T-cell (primary cell): ENCODE data around the gene ZNF17. TPM values are rescaled to one million over a fixed set of nuclear protein-coding genes. Genes with fewer than 3 reads are reported as not detected.

ENCODE experiments used
- ATAC-seq, 4 experiments: fragments of 200-7000 bp in 3 of 4; fragments of 150-1000 bp in 1 of 4; cut with Tn5 transposase; replicated peaks in 1 of 4; 1 replicate in 3 of 4; 2 replicates in 1 of 4; pipeline ENCODE4 v1.10.0; 2021; ENCODE audit warnings: moderate library complexity in 3 of 4, mild to moderate bottlenecking in 2 of 4, moderate number of reproducible peaks in 1 of 4
- CTCF ChIA-PET, 2 donors: fragments of 300-600 bp; sonication (Branson Sonifier 250); formaldehyde crosslinking; loops; one replicate each; lab custom pipeline; 2022; ENCODE audit warnings: antibody characterized with exemption in 2 of 2; lab: Charles Lee
- POLR2A ChIA-PET, 2 donors: fragments of 300-600 bp; sonication (Branson Sonifier 250); formaldehyde crosslinking; loops; one replicate each; lab custom pipeline; 2022; ENCODE audit warnings: antibody characterized with exemption in 2 of 2; lab: Charles Lee
- DNase-seq, 35 experiments: peaks; one replicate each; pipeline versions ENCODE4 v3.0.0 to v3.0.0-alpha.2; 2013 to 2023
- H3K27ac ChIP-seq: one replicate; pipeline ENCODE4 v1.5.1; 2013; ENCODE audit warnings: low read length
- H3K27me3 ChIP-seq, 2 experiments: replicated peaks in 1 of 2; 1 replicate in 1 of 2; 2 replicates in 1 of 2; pipeline versions ENCODE4 v1.6.1 to v1.7.0; 2013; ENCODE audit warnings: low read length in 1 of 2, mixed read lengths in 1 of 2; ENCODE audit not compliant: control insufficient read depth in 2 of 2, insufficient read depth in 2 of 2; ENCODE audit errors: extremely low read depth in 1 of 2
- H3K36me3 ChIP-seq, 2 donors: 1 replicate in 1 of 2; 2 replicates in 1 of 2; pipeline versions ENCODE4 v1.6.1 to v1.7.0; 2013; ENCODE audit warnings: low read length in 1 of 2; ENCODE audit not compliant: control insufficient read depth in 2 of 2, insufficient read depth in 1 of 2; ENCODE audit errors: extremely low read depth in 1 of 2
- H3K4me1 ChIP-seq, 2 experiments: 1 replicate in 1 of 2; 2 replicates in 1 of 2; pipeline versions ENCODE4 v1.6.1 to v1.7.0; 2013; ENCODE audit warnings: low read length in 2 of 2, mixed read lengths in 1 of 2; ENCODE audit not compliant: insufficient read depth in 2 of 2, control insufficient read depth in 1 of 2; ENCODE audit errors: extremely low read depth in 1 of 2
- H3K4me3 ChIP-seq, 2 donors: 1 replicate in 1 of 2; 2 replicates in 1 of 2; pipeline versions ENCODE4 v1.5.1 to v1.7.0; 2013; ENCODE audit warnings: mild to moderate bottlenecking in 2 of 2, low read length in 1 of 2, moderate library complexity in 1 of 2; ENCODE audit not compliant: control insufficient read depth in 1 of 2; ENCODE audit errors: extremely low read depth in 1 of 2
- H3K9me3 ChIP-seq: 2 replicates; pipeline ENCODE4 v1.7.0; 2013
- H3K27ac Mint-ChIP-seq, 2 donors: one replicate each; pipeline ENCODE4 v1.8.0; 2020 to 2021; ENCODE audit warnings: mild to moderate bottlenecking in 2 of 2, mixed read lengths in 2 of 2
- H3K27me3 Mint-ChIP-seq, 2 donors: one replicate each; pipeline ENCODE4 v1.8.0; 2021 to 2022; ENCODE audit warnings: mixed read lengths in 2 of 2
- H3K36me3 Mint-ChIP-seq: one replicate; pipeline ENCODE4 v1.8.0; 2021; ENCODE audit warnings: mixed read lengths
- H3K4me1 Mint-ChIP-seq, 3 donors: one replicate each; pipeline ENCODE4 v1.8.0; 2020 to 2022; ENCODE audit warnings: mixed read lengths in 3 of 3, mild to moderate bottlenecking in 1 of 3
- H3K4me3 Mint-ChIP-seq, 3 donors: one replicate each; pipeline ENCODE4 v1.8.0; 2020 to 2022; ENCODE audit warnings: mild to moderate bottlenecking in 3 of 3, mixed read lengths in 3 of 3, moderate library complexity in 3 of 3
- H3K9me3 Mint-ChIP-seq, 3 donors: one replicate each; pipeline ENCODE4 v1.8.0; 2020 to 2022; ENCODE audit warnings: mixed read lengths in 3 of 3
- WGBS: methylation state at CpG from one replicate; pipeline ENCODE4 v1.1.5; 2013; ENCODE audit warnings: missing lambda C conversion rate; ENCODE audit not compliant: insufficient coverage; 5-methylcytosine and 5-hydroxymethylcytosine counted together
- total RNA-seq, 35 experiments: library from RNA in 6 of 35; stranded (reverse) in 6 of 35; fragments of 120-200 nt in 1 of 35; gene quantifications; one replicate each; pipeline versions ENCODE4 v1.2.1 to v1.2.4 and lab custom pipeline; 2013 to 2026

ZNF17 gene
- total RNA-seq, 5 donors from 2014 or later (not counting 1 experiment from before 2014, with no cell fraction given) = 10.0 to 27.8 (median 21.2) TPM

DNA sequence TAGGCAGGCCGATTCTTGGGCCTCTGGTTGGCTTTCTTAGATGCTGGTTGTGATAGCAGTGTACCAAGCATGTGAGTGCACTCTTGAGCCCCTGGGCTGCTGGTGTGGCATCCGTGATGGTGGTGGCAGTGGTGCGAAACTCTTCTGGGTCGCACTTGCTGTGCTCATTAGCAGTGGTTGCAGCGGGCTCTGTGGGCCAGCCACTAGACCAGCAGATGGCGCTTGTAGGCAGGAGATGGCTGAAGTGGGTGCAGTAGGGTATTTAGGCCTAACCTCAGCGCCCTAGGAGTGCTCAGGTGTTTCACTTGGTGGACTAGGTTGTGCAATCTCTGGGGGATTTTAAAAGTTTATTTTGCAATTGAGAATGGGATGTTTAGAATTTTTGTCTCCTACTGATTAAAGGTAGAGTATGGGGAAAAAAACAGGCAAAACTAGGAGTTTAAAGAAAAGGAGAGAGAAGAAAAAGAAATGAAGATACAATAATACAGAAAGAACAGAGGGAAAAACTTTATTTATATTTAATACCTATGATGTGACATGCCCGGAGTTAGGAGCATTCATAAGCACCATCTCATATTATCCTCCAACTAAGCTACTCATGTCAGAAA, 4.3 kb upstream of the ZNF17 start:
- no peaks in the 10 kb centered on the region for H3K27me3 ChIP-seq
- ChIA-PET POLR2A (no interaction called here), CTCF (interaction anchor here in 1 of 2 donors (0.5 to 1.0 kb wide), 2 partner anchors 17 to 302 kb away, joined by 3 read pairs; partner anchors contain the start of gene ZNF548)
- H3K4me1 ChIP-seq = peaks cover 3 to 12% of the 10 kb centered on the region in 2 experiments
- Mint-ChIP-seq H3K9me3 (peaks cover 0 to 7% (median 6%) of the 10 kb centered on the region in 3 donors), H3K27me3 (no peaks in the 10 kb centered on the region), H3K27ac (no peak overlapping the region), H3K4me3 (no peak overlapping the region), H3K36me3 (peaks cover 15% of the 10 kb centered on the region), H3K4me1 (peaks cover 12 to 20% (median 15%) of the 10 kb centered on the region in 3 donors)
- peak; percentile 34 to 78 (median 62) for DNase-seq
- peak; percentile 32 to 43 (median 40) for ATAC-seq
- no peak overlapping the region for H3K4me3 ChIP-seq
- WGBS = 12% methylated on average over 7 of the region's 8 CpGs
- H3K9me3 ChIP-seq = no peaks in the 10 kb centered on the region
- no peak overlapping the region for H3K27ac ChIP-seq
- peaks cover 0 to 1% of the 10 kb centered on the region in 2 donors for H3K36me3 ChIP-seq

DNA sequence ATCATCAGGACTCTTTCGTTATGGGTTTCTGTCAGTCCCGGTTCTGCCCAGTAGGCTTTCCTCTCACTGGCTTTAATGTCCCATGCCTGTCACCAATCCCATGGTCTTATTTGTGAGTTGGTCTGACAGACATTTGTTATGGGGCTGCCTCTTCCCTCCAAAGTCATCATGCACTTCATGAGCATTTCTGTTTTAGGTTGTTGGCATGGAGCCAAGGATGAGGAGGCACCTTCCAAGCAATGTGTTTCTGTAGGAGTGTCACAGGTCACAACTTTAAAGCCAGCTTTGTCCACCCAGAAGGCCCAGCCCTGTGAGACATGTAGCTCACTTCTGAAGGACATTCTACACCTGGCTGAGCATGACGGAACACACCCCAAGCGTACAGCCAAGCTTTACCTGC, 8.5 kb downstream of the ZNF17 start:
- Mint-ChIP-seq H3K4me3 (no peak overlapping the region), H3K36me3 (peaks cover 72% of the 10 kb centered on the region), H3K4me1 (peaks cover 3 to 18% (median 8%) of the 10 kb centered on the region in 3 donors), H3K27ac (no peak overlapping the region), H3K27me3 (no peaks in the 10 kb centered on the region), H3K9me3 (peaks cover 28 to 58% (median 52%) of the 10 kb centered on the region in 3 donors)
- CTCF ChIA-PET = no interaction called here
- peaks cover 7% of the 10 kb centered on the region for H3K9me3 ChIP-seq
- peak overlapping the region in 1 of 2 donors; percentile 12 for H3K4me3 ChIP-seq
- H3K27ac ChIP-seq = no peak overlapping the region
- peaks cover 23 to 54% of the 10 kb centered on the region in 2 donors for H3K36me3 ChIP-seq
- no peak for DNase-seq
- H3K4me1 ChIP-seq = no peaks in the 10 kb centered on the region
- 100% methylated on average over 2 of the region's 4 CpGs for WGBS
- H3K27me3 ChIP-seq = no peaks in the 10 kb centered on the region
- POLR2A ChIA-PET = no interaction called here
- ATAC-seq = no peak

DNA sequence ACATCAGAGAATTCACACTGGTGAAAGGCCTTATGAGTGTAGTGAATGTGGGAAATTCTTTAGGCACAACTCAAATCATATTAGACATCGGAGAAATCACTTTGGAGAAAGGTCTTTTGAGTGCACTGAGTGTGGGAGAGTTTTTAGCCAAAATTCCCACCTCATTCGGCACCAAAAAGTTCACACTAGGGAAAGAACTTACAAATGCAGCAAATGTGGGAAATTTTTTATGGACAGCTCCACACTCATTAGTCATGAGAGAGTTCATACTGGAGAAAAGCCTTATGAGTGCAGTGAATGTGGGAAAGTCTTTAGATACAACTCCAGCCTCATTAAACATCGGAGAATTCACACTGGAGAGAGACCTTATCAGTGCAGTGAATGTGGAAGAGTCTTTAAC, 10.1 kb downstream of the ZNF17 start:
- CTCF ChIA-PET = no interaction called here

DNA sequence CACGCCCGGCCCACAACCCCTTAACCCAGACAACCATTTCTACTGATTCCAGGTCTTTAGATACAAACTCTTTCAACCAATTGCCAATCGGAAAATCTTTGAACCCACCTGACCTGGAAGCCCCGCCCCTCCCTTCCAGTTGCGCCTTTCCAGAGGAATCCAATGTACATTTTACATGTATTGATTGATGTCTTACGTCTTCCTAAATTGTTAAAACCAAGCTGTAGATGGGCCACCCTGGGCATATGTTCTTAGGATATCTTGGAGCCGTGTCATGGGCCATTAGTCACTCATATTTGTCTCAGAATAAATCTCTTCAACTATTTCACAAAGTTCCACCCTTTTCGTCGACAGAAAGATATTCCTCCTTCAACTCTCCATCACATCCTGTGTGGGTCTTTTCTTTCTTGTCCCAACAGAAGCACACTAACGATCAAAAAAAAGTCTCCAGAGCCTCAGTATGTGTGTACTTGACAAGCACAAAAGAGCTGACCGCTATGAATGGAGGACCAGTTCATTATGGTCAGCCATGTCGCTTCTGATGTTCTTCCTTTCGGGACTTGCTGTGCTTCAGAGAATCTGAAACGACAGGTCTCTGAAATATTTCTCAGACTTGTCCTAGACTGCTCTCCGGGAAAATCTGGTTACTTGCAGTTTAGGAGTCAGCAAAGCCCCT, 23.6 kb downstream of the ZNF17 start:
- peak in 2 of 35 experiments; percentile 1 to 26 for DNase-seq
- POLR2A ChIA-PET = no interaction called here

More for the DNA sequence above, 10.1 kb downstream of the ZNF17 start:
- Mint-ChIP-seq H3K4me3 (no peak overlapping the region), H3K9me3 (peaks cover 18 to 51% (median 45%) of the 10 kb centered on the region in 3 donors), H3K36me3 (peaks cover 58% of the 10 kb centered on the region), H3K27me3 (no peaks in the 10 kb centered on the region), H3K4me1 (peaks cover 0 to 8% (median 0%) of the 10 kb centered on the region in 3 donors), H3K27ac (no peak overlapping the region)
- no peaks in the 10 kb centered on the region for H3K4me1 ChIP-seq
- POLR2A ChIA-PET = no interaction called here
- DNase-seq (no peak), ATAC-seq (no peak)
- H3K27ac ChIP-seq = no peak overlapping the region
- H3K9me3 ChIP-seq = peaks cover 7% of the 10 kb centered on the region
- no CpG with 5 or more reads among the region's 3 CpGs for WGBS
- peaks cover 17 to 41% of the 10 kb centered on the region in 2 donors for H3K36me3 ChIP-seq
- H3K4me3 ChIP-seq = no peak overlapping the region
- no peaks in the 10 kb centered on the region for H3K27me3 ChIP-seq

DNA sequence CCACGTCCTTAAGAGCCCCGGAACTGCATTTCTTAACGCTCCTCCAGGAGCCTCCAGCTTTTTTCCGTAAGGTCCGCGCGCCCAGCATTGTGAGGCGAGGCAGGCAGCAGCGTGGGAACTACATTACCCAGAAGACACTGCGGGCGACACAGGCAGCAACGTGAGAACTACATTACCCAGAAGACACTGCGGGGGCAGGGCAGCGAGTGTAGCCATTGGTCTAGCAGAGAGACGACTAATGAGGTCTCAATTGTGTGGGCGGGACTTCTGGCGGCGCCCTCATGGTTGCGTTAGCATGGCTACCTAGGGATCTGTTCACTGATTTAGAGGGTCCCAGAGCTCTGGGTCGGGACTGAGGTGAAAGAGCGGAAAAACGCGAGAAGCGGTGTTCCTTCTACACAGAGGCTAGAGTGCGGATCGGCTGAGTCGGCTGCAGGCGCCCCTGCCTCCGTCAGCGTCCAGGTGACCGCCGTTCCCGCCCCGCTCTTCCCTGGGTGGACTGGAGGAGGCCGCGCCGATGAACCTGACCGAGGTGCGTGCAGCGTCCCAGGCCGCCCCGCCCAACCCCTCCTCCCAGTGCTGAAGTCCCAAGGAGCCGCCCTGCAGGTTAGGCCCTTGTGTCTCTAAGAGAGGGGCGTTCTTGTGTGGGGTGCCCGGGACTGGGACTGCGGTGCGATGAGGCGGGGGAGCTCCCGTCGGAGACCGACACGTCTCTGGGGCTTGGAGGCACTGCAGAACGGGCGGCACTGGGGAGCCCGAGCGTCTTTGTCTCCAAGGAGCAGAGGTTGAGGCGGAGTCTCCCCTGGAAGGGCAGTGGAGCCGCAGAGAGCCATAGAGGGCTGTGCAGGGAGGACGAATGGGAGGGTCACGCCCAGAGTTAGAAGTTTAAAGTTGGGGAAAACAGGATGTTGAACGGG, 24.4 kb downstream of the ZNF17 start, which contains the start of gene ZNF749:
TSS of gene ZNF749 (plus strand) at position 264 of the 917 bp plus-strand sequence. CDS start at position 518, 254 bp downstream.
- DNase-seq = peak; percentile 90 to 99 (median 97)
- CTCF ChIA-PET = interaction anchor here in 1 of 2 donors (0.8 kb wide), 1 partner anchor 29 kb away, joined by 5 read pairs; no protein-coding TSS in a partner anchor
- Mint-ChIP-seq H3K9me3 (peaks cover 10 to 21% (median 20%) of the 10 kb centered on the region in 3 donors), H3K27me3 (no peaks in the 10 kb centered on the region), H3K4me1 (peaks cover 23 to 40% (median 27%) of the 10 kb centered on the region in 3 donors), H3K4me3 (peak within 1 kb of the TSS; percentile 92 to 98 (median 97)), H3K36me3 (peaks cover 27% of the 10 kb centered on the region), H3K27ac (peak within 1 kb of the TSS; percentile 86 to 95)
- peak; percentile 99 to 100 (median 100) for ATAC-seq
- POLR2A ChIA-PET = no interaction called here
- peak within 1 kb of the TSS; percentile 51 for H3K27ac ChIP-seq
- no peaks in the 10 kb centered on the region for H3K27me3 ChIP-seq
- peaks cover 8 to 15% of the 10 kb centered on the region in 2 donors for H3K36me3 ChIP-seq
- under 1% methylated on average over 53 of the region's 61 CpGs for WGBS
- H3K9me3 ChIP-seq = no peaks in the 10 kb centered on the region
- peaks cover 3 to 22% of the 10 kb centered on the region in 2 experiments for H3K4me1 ChIP-seq
- H3K4me3 ChIP-seq = peak within 1 kb of the TSS; percentile 74 to 85

More for the DNA sequence above, 23.6 kb downstream of the ZNF17 start:
- CTCF ChIA-PET = interaction anchor here in 1 of 2 donors (0.6 kb wide), 1 partner anchor 346 kb away, joined by 3 read pairs; no protein-coding TSS in a partner anchor
- Mint-ChIP-seq H3K27ac (peak overlapping the region; percentile 86 to 95), H3K9me3 (peaks cover 3 to 14% (median 12%) of the 10 kb centered on the region in 3 donors), H3K4me1 (peaks cover 23 to 32% (median 27%) of the 10 kb centered on the region in 3 donors), H3K27me3 (no peaks in the 10 kb centered on the region), H3K4me3 (peak overlapping the region; percentile 92 to 98 (median 97)), H3K36me3 (peaks cover 19% of the 10 kb centered on the region)
- no peaks in the 10 kb centered on the region for H3K27me3 ChIP-seq
- H3K4me1 ChIP-seq = peaks cover 3 to 22% of the 10 kb centered on the region in 2 experiments
- H3K27ac ChIP-seq = no peak overlapping the region
- no peaks in the 10 kb centered on the region for H3K9me3 ChIP-seq
- H3K4me3 ChIP-seq = peak overlapping the region; percentile 74 to 85
- WGBS = 35% methylated on average over 12 of the region's 15 CpGs
- H3K36me3 ChIP-seq = peaks cover 8 to 13% of the 10 kb centered on the region in 2 donors
- ATAC-seq = peak in 3 of 4 experiments; percentile 2 to 7 (median 4)
